ENCODE results near the gene ARHGEF37.

GRCh38 chr5:149643781-149644180 is 62.5 kb downstream of the ARHGEF37 start:
- no peak for TF ChIP-seq CTCF (IDR thresholded peaks at IDR 0.05)
- no peak for TF ChIP-seq ZFX (IDR thresholded peaks at IDR 0.05; ENCODE audit: borderline replicate concordance)
